GM21515 (cell line): ENCODE data around the gene TCF12.

Experiments used
- ATAC-seq: cut with Tn5 transposase; IDR thresholded peaks from one replicate; pipeline ENCODE4 v1.9.1; 2021; ENCODE audit not compliant: unreplicated experiment

TCF12 gene

GRCh38 chr15:57309856-57310760 is 391.7 kb downstream of the TCF12 start:
- no peak for ATAC-seq

DNA sequence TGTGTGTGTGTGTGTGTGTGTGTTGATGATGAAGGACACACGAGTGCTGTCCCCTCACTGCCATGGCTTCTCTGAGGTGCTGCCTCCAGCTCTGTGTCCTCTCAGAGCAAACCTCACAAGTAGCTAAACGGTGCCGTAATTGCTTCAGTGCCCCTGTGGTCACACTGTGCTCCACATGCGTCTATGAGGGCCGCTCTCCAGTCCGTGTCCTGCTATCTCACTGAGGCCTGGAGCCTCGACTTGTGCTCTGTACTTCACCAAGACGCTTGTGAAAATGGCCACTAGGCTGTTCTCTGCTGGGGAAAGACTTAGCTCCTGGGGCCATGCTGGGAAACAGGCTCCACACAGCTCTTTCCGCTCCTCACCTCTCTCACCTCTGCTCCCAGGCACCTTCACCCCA is 392.4 kb downstream of the TCF12 start:
- no peak for ATAC-seq

DNA sequence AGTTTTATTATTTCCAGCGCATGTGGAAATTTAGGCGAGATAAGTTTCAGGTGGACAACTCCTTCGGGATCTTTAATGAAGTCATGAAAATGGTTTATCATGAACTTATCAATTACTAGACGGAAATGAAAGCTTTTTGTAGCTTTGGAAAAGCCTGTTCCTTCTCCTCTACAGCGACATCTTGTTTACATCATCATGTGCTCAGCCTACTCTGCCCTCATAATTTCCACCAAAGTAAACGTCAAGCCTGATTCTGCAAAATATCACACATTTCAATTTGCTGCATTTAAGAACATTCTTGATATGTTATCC is 393.5 kb downstream of the TCF12 start:
- ATAC-seq = no peak

- no peak for ATAC-seq
Measured at GRCh38 chr15:57312318-57313133, 394.1 kb downstream of the TCF12 start.

- ATAC-seq = no peak
Measured at GRCh38 chr15:57313134-57313483, 394.7 kb downstream of the TCF12 start.

- no peak for ATAC-seq
Measured at GRCh38 chr15:57314221-57314620, 395.8 kb downstream of the TCF12 start.

DNA sequence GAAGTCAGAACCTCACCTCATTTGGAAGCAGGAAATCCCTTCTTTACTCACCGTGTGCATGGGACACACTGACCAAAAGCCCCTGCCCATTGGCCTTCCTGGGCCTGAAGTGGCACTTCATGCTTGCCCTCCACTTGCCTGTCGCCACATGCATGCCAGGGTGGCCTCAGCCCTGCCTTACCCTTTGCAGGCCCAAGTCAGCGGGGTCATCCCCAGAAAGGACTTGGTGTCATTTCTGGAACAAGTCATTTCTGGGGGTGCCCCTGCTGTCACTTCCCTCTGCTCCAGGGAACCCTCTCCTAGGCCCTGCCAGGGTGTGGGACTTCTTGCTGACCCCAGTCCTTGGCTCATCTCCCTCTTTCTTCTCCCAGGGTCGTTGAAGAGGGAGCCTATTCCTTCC is 398.0 kb downstream of the TCF12 start:
- ATAC-seq = no peak

DNA sequence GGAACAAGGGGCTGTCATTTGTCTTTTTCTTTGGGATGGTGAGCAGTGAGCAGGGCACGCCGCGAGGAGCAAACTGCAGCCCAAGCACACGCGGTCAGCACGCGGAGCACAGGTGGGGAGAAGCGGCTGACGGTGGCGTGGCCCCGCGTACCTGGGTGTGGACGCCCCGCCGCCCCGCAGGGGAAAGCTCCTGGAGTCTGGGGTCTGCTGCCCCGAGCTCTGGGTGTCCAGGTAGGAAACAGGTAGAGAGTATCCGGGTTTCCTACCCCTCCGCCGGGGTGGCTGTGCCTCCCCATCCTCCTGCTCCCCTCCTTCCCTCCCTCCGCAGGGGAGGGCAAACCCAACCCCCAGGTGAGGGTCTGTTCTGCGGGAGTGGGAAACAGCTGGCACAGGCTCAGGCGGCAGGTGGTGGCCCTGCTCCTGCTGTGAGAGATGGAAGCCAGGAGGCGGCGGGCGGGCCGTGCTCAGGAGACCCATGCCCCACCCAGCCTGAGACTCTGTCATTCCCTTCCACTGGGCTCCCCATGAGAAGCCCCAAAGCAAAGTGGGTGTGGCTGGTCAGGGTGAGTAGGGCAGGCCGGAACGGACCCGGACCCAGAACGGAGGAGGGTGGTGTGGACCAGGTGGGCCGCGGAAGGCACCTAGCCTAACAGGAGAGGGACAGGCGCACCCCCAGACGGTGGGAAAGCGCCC is 400.9 kb downstream of the TCF12 start:
- no peak for ATAC-seq

DNA sequence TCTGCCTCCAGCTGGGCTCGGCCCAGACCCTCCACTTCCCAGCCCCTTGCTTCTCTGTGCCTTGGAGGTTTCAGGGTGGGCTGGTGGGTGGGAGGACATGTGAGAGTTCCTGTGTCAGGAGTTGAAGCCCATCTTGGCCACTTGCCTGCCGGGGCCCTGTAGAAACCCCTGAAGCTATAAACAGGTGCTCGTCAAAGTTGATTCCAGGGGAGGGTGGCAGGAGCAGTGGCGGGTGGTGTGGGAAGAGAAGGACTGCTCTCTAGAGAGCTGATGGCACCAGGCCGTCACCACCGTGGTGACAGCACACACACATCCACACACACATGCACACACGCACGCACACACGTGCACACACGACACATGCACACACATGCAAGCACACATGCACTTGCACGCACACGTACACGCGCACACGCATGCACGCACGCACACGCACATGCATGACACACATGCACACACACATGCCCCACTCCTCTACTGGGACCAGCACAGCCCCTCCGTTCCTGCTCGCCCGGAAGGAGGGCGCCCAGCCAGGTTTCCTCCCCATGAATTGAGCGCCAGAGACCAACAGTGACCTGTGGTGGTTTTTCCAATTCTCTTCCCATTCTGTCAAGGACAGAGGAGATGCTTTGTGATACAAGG is 401.6 kb downstream of the TCF12 start:
- ATAC-seq = no peak

- no peak for ATAC-seq
Measured at GRCh38 chr15:57320631-57321220, 402.3 kb downstream of the TCF12 start.

GRCh38 chr15:57321485-57321884 is 403.0 kb downstream of the TCF12 start:
- ATAC-seq = no peak

GRCh38 chr15:57321973-57322601 is 403.6 kb downstream of the TCF12 start:
- ATAC-seq = no peak

DNA sequence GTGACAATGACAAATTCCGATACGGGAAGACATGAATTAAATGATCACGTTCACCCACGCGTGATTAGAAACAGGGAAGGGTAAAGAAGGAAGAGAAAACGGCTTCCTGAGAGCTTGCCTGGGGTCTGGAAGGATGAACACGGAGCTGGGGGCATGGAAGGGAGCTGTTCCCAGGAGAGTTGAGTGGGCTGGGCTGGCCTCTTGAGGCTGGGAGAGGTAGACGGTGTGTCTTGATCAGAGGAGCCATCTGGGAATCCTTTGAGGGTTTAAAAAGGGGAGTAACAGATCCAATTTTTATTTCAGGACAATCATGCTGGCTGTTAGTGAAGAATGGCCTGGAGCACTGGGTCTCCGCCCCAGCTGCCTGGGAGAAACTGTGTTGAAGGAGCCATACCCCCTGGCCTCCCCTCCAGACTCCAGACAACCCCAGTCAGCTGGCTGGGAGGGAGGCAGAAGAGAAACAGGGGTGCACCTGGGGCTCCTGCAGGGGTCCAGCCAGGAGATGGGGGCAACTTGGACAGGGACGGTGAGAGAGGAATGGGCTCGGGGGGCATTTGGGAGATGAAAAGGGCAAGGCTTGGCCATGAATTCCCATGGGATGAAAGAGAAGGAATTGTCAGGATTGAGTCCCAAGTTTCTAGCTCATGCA is 404.3 kb downstream of the TCF12 start:
- ATAC-seq = no peak

GRCh38 chr15:57323299-57323805 is 404.9 kb downstream of the TCF12 start:
- no peak for ATAC-seq

DNA sequence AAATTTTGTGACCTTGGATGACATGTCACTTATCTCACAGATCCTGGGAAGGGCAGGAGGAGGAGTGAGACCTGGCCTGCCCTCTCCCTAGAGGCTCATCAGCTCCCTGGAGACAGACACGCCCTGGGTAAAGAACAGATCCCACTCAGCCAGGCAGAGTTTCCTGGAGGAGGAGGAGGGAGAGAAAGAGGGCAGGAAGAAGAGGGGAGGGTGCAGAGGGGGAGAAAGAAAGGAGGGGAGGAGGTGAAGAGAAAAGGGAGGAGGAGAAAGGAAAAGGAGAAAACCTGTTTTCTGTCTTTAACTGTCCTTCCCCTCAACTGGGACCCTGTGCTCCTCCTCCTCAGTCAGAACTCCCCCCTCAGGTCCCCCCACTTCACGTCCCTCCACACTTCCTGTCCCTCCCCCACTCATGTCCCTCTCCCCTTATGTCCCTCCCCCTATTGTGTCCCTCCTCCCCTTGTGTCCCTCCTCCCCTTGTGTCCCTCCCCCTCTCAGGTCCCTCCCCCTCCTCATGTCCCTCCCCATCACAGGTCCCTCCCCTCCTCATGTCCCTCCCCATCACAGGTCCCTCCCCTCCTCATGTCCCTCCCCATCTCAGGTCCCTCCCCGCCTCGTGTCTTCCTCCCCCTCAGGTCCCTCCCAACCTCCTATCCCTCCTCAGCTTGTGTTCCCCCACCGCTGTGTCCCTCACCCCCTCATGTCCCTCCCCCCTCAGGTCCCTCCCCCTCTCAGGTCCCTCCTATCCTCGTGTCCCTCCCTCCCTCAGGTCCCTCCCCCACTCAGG is 405.6 kb downstream of the TCF12 start:
- no peak for ATAC-seq

DNA sequence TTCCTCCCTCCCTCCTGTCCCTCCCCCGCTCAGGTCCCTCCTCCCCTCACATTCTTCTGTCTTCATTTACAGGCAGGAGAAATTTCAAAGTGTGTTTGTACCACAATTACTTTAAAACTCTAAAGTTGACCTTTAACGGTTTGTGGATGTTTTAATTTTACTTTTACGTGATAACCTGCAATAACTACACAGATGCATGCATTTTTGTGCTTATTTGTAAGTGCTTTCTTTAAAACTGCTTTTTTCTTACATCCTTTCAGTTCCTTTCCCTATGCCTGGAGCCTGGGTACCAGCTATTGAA is 406.1 kb downstream of the TCF12 start:
- no peak for ATAC-seq

- ATAC-seq = no peak
Measured at GRCh38 chr15:57324944-57325679, 406.7 kb downstream of the TCF12 start.

GRCh38 chr15:57326196-57326595 is 407.8 kb downstream of the TCF12 start:
- ATAC-seq = no peak
